SH-SY5Y (cell line): Measurements from ENCODE around the gene EGFL6.

ENCODE experiments used
- GATA2 ChIP-seq: IDR thresholded peaks from 2 replicates; pipeline ENCODE4 v1.6.1; 2011; ENCODE audit warnings: mild to moderate bottlenecking, low read depth, low read length
- GATA3 ChIP-seq: IDR thresholded peaks from 2 replicates; pipeline ENCODE4 v1.6.1; 2011; ENCODE audit warnings: low read depth, mild to moderate bottlenecking, low read length, moderate library complexity

GRCh38 chrX:13540602-13541001 is 28.8 kb upstream of the EGFL6 start:
- no peak for TF ChIP-seq GATA3
- no peak for TF ChIP-seq GATA2
